HG02763 (cell line): Measurements from ENCODE around the gene ADARB2.

Experiments
- ATAC-seq: cut with Tn5 transposase; IDR thresholded peaks from one replicate; pipeline ENCODE4 v1.9.1; 2021; ENCODE audit warnings: mild to moderate bottlenecking, moderate library complexity; ENCODE audit not compliant: unreplicated experiment

ADARB2 gene

GRCh38 chr10:1598393-1599153 lies 138.8 kb downstream of the ADARB2 start:
- no peak for ATAC-seq

- ATAC-seq = no peak
Measured at GRCh38 chr10:1597370-1598146, 139.8 kb downstream of the ADARB2 start.

- no peak for ATAC-seq
Measured at GRCh38 chr10:1596482-1597099, 140.7 kb downstream of the ADARB2 start.

GRCh38 chr10:1595726-1596125 lies 141.6 kb downstream of the ADARB2 start:
- ATAC-seq = no peak

- ATAC-seq = no peak
Measured at GRCh38 chr10:1595242-1595600, 142.1 kb downstream of the ADARB2 start.

GRCh38 chr10:1594372-1595241 lies 142.7 kb downstream of the ADARB2 start:
- no peak for ATAC-seq

- no peak for ATAC-seq
Measured at GRCh38 chr10:1591742-1592141, 145.6 kb downstream of the ADARB2 start.

GRCh38 chr10:1591045-1591444 lies 146.3 kb downstream of the ADARB2 start:
- ATAC-seq = no peak

GRCh38 chr10:1589257-1589656 lies 148.1 kb downstream of the ADARB2 start:
- no peak for ATAC-seq

- no peak for ATAC-seq
Measured at GRCh38 chr10:1582739-1583138, 154.6 kb downstream of the ADARB2 start.

- no peak for ATAC-seq
Measured at GRCh38 chr10:1581189-1581588, 156.1 kb downstream of the ADARB2 start.

- no peak for ATAC-seq
Measured at GRCh38 chr10:1579671-1580070, 157.7 kb downstream of the ADARB2 start.

GRCh38 chr10:1579141-1579491 lies 158.2 kb downstream of the ADARB2 start:
- no peak for ATAC-seq

GRCh38 chr10:1578392-1579140 lies 158.8 kb downstream of the ADARB2 start:
- no peak for ATAC-seq

- no peak for ATAC-seq
Measured at GRCh38 chr10:1577945-1578344, 159.4 kb downstream of the ADARB2 start.

GRCh38 chr10:1577373-1577770 lies 160.0 kb downstream of the ADARB2 start:
- ATAC-seq = no peak

- no peak for ATAC-seq
Measured at GRCh38 chr10:1576467-1577372, 160.6 kb downstream of the ADARB2 start.

GRCh38 chr10:1575481-1576244 lies 161.7 kb downstream of the ADARB2 start:
- no peak for ATAC-seq

- ATAC-seq = no peak
Measured at GRCh38 chr10:1574719-1575118, 162.6 kb downstream of the ADARB2 start.
